Stimulated activated CD4-positive, alpha-beta T cell treated with anti-CD3 and anti-CD28 coated beads, Interleukin-2, amount 100 ng/mL, for 48 hours (primary cell): ENCODE data around the gene ELAVL1.

Experiments
- DNase-seq, 2 donors: peaks; one replicate each; pipeline ENCODE4 v3.0.0-alpha.2; 2020

The ELAVL1 gene

GRCh38 chr19:7983995-7984837, 21.2 kb downstream of the ELAVL1 start:
- DNase-seq, result no peak

GRCh38 chr19:7983286-7983950, 22.0 kb downstream of the ELAVL1 start:
- no peak for DNase-seq

- DNase-seq, result no peak
These were observed 22.8 kb downstream of the ELAVL1 start for GRCh38 chr19:7982651-7983099.

DNA sequence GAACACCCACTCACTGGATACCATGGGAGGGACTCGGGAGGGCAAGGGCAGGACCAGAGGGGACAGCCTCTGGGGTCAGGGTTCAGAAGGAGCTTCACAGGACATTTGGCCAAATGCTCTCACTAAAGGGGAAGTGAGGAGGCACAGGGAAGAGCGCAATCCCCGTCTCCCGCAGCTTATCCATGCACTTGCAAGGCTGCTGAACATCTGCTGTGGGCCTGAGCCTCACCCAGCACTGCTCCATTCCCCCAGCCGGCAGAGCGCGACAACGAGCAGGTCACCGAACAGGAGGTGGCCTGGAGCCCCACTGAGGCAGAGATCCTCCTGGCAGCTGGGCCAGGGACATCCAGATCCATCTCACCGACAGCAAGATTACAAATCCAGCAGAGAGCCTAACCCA, 23.3 kb downstream of the ELAVL1 start:
- no peak for DNase-seq

DNA sequence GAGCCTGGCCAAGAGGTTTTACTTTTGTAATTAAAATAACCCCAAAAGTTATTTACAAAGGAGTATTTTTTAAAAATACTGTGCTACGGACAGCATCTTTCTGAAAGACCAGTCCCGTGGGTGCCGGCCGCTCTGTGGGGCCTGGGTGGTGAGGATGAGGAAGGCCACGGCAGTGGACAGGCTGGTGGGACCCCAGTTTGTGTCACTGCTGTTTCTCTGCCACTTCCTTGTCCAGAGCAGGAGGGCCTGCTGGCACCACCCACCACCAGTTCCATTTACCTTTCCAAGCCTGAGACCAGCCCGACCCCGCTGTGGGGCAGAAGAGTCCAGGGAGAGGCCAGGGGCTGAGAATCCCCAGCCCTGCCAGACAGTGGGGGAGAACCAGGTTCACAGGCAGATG, 23.8 kb downstream of the ELAVL1 start:
- DNase-seq, result no peak

DNA sequence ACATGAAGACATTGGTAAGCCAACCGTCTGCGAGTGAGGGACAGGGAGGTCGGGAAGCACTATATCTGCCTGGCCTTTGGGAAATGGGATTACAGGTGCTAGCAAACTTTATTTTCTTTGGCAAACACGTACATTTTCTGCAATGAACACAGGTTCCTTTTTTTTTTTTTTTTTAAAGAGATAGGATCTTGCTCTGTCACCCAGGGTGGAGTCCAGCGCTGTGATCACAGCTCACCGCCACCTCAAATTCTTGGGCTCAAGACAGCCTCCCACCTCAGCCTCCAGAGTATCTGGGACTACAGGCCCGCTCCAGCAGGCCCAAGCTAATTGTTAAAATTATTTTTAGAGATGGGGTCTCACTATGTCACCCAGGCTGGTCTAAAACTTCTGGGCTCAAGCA, 24.2 kb downstream of the ELAVL1 start:
- no peak for DNase-seq

- DNase-seq, result no peak
These were observed 24.8 kb downstream of the ELAVL1 start for GRCh38 chr19:7980635-7981121.

- no peak for DNase-seq
These were observed 25.3 kb downstream of the ELAVL1 start for GRCh38 chr19:7980168-7980567.

- DNase-seq, result no peak
These were observed 25.9 kb downstream of the ELAVL1 start for GRCh38 chr19:7979559-7979958.

DNA sequence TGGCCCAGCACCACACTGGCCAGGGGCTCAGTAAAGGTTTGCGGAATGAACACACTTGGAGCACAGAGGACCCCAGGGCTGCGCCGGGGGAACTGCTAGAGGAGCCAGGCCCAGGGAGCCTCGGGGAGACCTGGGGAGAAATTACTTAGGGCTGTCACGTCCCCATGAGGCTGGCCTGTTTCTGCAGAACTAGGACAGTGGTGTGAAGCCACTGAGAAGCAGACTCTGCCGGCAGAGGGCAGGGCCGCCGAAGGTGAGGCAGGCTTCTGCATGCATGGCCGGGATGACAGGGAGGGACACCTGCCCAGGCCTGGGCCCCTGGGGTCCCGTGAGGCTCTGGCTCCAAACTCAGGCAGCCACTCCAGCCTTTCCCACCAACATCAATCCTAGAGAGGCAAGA, 26.4 kb downstream of the ELAVL1 start:
- no peak for DNase-seq

- DNase-seq, result no peak
These were observed 27.1 kb downstream of the ELAVL1 start for GRCh38 chr19:7978179-7978825.

DNA sequence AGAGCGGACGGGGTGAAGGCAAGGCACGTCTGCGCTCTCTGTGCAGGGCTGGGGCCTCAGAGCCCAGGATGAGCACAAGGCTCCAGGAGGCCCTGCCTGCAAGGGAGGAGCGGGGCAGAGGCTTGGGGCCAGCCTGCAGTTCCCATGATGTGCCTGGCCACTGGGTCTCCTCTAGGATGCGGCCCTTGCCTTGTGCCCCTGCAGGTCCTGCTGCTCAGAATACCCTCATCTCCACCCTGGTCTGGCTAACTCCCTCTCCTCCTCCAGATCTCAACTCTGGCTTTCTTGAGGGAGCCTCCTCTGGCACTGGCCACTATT, 27.8 kb downstream of the ELAVL1 start:
- DNase-seq, result no peak

GRCh38 chr19:7977021-7977722, 28.3 kb downstream of the ELAVL1 start:
- DNase-seq, result no peak

- DNase-seq, result no peak
These were observed 29.0 kb downstream of the ELAVL1 start for GRCh38 chr19:7976461-7976860.

GRCh38 chr19:7975037-7975436, 30.4 kb downstream of the ELAVL1 start:
- no peak for DNase-seq

GRCh38 chr19:7973883-7974282, 31.6 kb downstream of the ELAVL1 start:
- DNase-seq, result no peak

- DNase-seq, result no peak
These were observed 33.6 kb downstream of the ELAVL1 start for GRCh38 chr19:7971553-7972520.

- DNase-seq, result peak; percentile 15 to 32
These were observed 34.6 kb downstream of the ELAVL1 start for GRCh38 chr19:7970716-7971448.

GRCh38 chr19:7969555-7969939, 35.9 kb downstream of the ELAVL1 start:
- no peak for DNase-seq

DNA sequence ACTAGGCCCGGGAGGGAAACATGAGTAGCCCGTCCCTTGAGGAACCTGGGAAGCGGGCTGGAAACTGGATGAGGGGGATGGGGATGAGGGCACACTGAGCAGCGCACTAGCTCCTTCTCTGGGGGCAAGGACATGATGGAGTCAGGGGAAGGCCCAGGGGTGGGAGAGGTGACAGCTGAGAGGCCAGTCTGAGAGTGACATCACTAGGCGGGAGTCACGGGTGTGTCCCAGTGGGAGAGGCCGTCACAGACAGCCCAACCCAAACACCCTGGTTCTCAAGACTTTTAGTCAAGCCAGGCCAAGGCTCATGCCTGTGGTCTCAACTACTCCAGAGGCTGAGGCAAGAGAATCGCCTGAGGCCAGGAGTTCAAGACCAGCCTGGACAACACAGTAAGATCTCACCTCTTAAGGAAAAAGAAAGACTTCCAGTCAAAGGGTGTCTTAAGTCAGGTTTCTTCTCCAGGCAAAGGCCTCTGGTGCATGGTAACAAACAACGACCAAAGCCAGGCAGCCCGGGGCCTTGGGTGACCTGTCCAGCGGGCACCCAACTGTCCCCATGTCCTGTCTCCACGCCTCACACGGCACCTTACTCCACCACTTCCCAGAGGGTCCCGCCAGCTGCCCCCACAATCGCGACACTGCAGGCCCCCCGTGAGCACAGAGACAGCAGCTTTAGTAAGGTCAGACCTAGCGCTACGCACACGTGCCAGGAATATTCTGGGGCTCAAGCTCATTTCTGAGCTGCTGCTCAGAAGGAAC, 36.5 kb downstream of the ELAVL1 start:
- no peak for DNase-seq
